Cardiac fibroblast (primary cell): ENCODE results near the gene OXT.
"Not testable (repeated sequence)": the region's sequence is repeated elsewhere in the genome, so short reads cannot be mapped to it uniquely, and the experiment has no call there.

Experiments used
- DNase-seq, 2 donors: peaks; one replicate each; pipeline versions ENCODE4 v3.0.0 to v3.0.0-alpha.2; 2010; ENCODE audit warnings: low read depth in 2 of 2
- H3K4me3 ChIP-seq, 2 donors: replicated peaks in 1 of 2; 1 replicate in 1 of 2; 2 replicates in 1 of 2; pipeline ENCODE4 v1.5.1; 2011; ENCODE audit warnings: low read depth in 2 of 2, low read length in 2 of 2, mild to moderate bottlenecking in 2 of 2, moderate library complexity in 1 of 2
- TF ChIP-seq, protein P1 (sequence below): IDR thresholded peaks from one replicate; pipeline ENCODE4 v1.5.1; 2011; ENCODE audit warnings: low read depth, mild to moderate bottlenecking, low read length, inconsistent platforms

Gene OXT

DNA sequence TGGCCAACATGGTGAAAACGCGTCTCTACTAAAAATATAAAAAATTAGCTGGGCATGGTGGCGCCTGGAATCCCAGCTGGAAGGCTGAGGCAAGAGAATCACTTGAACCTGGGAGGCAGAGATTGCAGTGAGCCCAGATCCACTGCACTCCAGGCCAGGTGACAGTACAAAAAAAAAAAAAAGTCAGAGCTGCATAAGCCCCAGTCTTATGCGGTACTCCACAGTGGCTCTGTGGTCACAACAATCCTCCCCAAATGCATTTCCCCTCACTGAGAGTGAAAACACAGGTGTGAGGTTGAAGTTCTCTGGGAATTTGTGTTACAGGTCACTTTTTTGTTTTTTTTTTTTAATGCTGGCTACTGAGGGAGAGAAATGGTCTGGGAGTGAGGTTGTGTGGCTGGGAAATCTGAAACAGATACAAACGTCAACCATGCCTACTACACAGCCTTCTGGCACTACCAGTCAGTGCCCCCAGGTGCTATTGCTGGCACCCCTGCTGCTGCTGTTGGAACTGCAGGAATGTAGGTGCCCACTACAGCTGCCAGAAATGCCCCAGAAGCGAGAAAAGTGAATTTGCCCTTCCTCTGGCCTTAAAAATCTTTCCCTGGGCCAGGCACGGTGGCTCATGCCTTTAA lies 19.9 kb upstream of the OXT start:
- TF ChIP-seq, protein P1, sequence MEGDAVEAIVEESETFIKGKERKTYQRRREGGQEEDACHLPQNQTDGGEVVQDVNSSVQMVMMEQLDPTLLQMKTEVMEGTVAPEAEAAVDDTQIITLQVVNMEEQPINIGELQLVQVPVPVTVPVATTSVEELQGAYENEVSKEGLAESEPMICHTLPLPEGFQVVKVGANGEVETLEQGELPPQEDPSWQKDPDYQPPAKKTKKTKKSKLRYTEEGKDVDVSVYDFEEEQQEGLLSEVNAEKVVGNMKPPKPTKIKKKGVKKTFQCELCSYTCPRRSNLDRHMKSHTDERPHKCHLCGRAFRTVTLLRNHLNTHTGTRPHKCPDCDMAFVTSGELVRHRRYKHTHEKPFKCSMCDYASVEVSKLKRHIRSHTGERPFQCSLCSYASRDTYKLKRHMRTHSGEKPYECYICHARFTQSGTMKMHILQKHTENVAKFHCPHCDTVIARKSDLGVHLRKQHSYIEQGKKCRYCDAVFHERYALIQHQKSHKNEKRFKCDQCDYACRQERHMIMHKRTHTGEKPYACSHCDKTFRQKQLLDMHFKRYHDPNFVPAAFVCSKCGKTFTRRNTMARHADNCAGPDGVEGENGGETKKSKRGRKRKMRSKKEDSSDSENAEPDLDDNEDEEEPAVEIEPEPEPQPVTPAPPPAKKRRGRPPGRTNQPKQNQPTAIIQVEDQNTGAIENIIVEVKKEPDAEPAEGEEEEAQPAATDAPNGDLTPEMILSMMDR = no peak
- H3K4me3 ChIP-seq = no peak overlapping the region
- DNase-seq = no peak

DNA sequence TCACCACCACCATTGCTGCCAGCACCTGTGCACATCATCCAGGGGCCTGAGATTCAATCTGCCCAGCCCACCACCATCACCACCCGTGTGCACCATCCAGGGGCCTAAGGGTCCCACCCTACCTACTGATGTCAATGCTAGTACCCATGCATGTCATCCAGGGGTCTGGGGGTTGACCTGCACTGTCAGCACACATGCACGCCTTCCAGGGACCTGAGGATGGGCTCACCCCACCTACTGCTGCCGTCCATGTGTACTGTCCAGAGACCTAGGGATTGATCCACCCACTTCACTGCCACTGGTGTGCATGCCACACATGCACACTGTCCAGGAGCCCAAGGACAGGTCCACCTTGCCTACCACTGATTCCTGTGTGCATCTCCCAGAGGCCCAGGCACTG lies 11.9 kb upstream of the OXT start:
- no peak for DNase-seq
- no peak overlapping the region for H3K4me3 ChIP-seq
- TF ChIP-seq, protein P1 = no peak

DNA sequence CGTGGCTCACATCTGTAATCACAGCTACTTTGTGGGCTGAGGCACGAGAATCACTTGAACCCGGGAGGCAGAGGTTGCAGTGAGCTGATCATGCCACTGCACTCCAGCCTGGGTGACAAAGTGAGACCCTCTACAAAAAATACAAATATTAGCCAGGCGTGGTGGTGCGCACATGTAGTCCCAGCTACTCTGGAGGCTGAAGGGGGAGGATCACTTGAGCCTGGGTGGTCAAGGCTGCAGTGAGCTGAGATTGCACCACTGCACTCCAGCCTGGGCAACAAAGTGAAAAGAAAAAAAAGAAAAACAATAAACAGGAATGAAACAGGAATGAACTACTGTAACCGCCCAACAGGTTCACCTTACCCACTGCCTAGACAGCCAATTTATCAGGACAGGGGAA lies 7.3 kb upstream of the OXT start:
- not testable (repeated sequence) for H3K4me3 ChIP-seq, DNase-seq

DNA sequence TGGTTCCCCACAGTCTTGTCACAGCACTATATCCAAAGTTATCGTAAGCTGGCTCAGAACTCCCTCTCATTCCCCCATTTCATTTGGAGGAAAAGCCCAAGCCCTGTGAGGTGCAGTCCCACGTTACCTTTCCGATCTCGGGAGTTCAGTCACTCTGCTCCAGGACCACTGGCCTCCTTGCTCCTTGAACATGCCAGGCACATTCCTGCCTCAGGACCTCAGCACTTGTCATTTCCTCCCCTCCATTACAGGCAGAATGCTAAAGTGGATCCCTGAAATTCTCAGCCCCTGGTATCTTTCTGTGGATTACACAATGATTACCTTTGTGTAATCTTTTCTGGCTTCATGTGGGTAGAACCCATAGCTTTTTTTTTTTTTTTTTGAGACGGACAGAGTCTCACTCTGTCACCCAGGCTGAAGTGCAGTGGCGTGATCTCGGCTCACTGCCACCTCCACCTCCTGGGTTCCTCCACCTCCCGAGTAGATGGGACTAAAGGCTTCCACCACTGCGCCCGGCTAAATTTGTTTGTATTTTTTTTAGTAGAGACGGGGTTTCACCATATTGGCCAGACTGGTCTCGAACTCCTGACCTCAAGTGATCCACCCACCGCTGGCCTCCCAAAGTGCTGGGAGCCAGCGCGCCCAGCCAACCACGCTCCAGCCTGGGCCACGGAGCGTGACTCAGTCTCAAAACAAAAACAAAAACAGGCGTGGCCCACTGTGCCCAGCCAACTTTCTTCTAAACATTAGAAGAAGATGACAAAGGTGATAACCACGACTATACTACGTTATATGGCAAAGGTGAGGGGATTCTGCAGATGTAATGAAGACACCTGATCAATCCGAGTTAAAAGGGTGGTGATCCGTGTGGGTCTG lies 4.0 kb upstream of the OXT start:
- DNase-seq = peak in 1 of 2 donors; percentile 23
- TF ChIP-seq, protein P1 = no peak
- H3K4me3 ChIP-seq = no peak overlapping the region

DNA sequence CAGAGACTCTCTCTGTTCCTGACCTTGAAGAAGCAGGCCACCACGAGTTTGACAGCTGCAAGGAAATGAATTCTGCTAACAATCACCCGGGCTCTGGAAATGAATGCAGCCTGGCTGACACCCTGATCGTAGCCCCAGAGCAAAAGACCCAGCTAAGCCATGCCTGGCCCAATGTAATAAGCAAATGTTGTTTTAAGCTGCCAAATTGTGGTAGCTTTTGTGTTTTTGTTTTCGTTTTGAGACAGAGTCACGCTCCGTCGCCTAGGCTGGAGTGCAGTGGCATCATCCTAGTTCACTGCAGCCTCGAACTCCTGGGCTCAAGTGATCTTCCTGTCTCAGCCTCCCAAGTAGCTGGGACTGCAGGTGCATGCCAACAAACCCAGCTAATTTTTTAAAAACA lies 3.3 kb upstream of the OXT start:
- TF ChIP-seq, protein P1 = no peak
- DNase-seq = no peak
- no peak overlapping the region for H3K4me3 ChIP-seq

DNA sequence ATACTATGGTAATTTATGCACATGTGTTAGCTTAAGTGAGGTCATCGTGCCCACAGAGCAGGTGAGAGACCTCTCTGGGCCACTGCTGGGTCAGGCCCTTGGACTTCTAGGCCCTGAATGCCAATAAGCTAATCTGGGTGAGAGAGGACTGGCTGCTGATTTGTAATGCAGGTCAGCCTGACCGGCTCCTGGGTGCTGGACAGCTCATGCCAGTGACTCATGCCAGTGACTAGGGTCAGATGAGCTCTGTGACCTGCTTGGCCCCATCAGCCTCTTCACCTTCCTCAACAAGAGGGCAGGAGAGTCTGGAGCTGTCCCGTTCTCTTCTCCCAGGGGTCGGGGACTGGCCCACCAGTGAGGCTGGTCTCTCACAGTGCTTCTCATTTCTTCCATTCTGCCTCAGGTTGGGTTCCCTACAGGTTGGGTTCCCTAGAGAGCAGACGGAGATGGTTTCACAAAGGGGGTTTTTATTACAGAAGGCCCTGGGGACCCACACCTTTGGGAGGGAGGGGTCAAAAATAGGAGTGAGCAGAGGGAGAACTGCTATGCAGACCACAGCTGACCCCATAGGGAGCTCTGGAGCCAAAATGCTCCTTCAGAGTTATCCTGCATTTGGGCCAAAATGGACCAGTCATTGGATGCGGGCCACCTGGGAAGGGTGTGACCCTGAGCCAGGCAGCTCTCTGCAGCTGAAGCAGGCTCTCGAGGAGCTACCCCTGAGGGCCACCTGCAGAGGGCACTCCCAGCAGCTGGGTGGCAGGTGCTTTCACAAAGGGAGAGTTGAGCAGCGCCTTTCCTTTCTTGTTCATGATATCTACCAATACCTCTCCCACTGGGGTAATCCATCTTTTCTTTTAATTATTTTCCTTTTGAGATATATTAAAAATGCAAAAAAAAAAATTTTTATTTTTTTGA lies 2.2 kb upstream of the OXT start:
- DNase-seq = peak in 1 of 2 donors; percentile 43
- TF ChIP-seq, protein P1 = no peak
- no peak overlapping the region for H3K4me3 ChIP-seq
